Testis (tissue), 3 donors: ENCODE results near the gene ECI1. TPM values are rescaled to one million over a fixed set of nuclear protein-coding genes. Genes with fewer than 3 reads are reported as not detected.

Experiments used
- DNase-seq: peaks from one replicate; pipeline ENCODE4 v3.0.0-alpha.2; 2019
- H3K27ac ChIP-seq, 2 donors: fragments of 200-600 bp; sonication (generic); one replicate each; pipeline ENCODE4 v1.5.1; 2019
- H3K27me3 ChIP-seq: fragments of 200-600 bp; sonication (generic); one replicate; pipeline ENCODE4 v1.5.1; 2019
- H3K36me3 ChIP-seq: fragments of 200-600 bp; sonication (generic); one replicate; pipeline ENCODE4 v1.5.1; 2017; ENCODE audit warnings: low read depth; ENCODE audit errors: missing control alignments
- H3K4me1 ChIP-seq: fragments of 200-600 bp; sonication (generic); one replicate; pipeline ENCODE4 v1.5.1; 2019
- H3K4me3 ChIP-seq, 2 donors: fragments of 200-600 bp; sonication (generic); one replicate each; pipeline ENCODE4 v1.5.1; 2017 to 2019
- H3K9me3 ChIP-seq: fragments of 200-600 bp; sonication (generic); one replicate; pipeline ENCODE4 v1.5.1; 2017
- POLR2A ChIP-seq: fragments of 450-650 bp; IDR thresholded peaks from one replicate; pipeline ENCODE4 v1.6.1; 2017; ENCODE audit warnings: antibody characterized with exemption, mild to moderate bottlenecking, moderate library complexity
- WGBS, 2 donors: methylation state at CpG; one replicate each; pipeline ENCODE4 v1.1.5; 2018; 5-methylcytosine and 5-hydroxymethylcytosine counted together
- intact Hi-C: fragments of 100-400 bp; cut with DNase I; formaldehyde crosslinking; loops from one replicate; pipeline ENCODE4 v1.15.1; 2023; ENCODE audit warnings: low total_unique reads
- polyA plus RNA-seq: library from polyadenylated mRNA; stranded (reverse); fragments of 350-450 nt; fragmentation: Illumina TruSeq; extraction: RNeasy Lipid Tissue Mini Kit (QIAGEN cat#74804); gene quantifications from one replicate; pipeline ENCODE4 v1.2.3, GENCODE V29; 2014; ENCODE audit warnings: low read depth, low replicate concordance; ENCODE audit not compliant: insufficient read depth
- total RNA-seq, 2 donors: library from RNA; depleted of rRNA; stranded (reverse); fragments of >200 nt; gene quantifications; one replicate each; pipeline ENCODE4 v1.2.3, GENCODE V29; 2016
- TF ChIP-seq, protein P1 (sequence below), 3 experiments: fragments of 450-650 bp in 2 of 3; fragments of 200-600 bp in 1 of 3; sonication (generic) in 1 of 3; IDR thresholded peaks; one replicate each; pipeline ENCODE4 v1.5.1; 2016 to 2019; ENCODE audit warnings: antibody characterized with exemption in 3 of 3, mild to moderate bottlenecking in 2 of 3, moderate library complexity in 1 of 3

ECI1 gene
- total and polyA plus RNA-seq, 3 donors from 2014 or later: 25.5 to 39.0 (median 36.1) TPM

DNA sequence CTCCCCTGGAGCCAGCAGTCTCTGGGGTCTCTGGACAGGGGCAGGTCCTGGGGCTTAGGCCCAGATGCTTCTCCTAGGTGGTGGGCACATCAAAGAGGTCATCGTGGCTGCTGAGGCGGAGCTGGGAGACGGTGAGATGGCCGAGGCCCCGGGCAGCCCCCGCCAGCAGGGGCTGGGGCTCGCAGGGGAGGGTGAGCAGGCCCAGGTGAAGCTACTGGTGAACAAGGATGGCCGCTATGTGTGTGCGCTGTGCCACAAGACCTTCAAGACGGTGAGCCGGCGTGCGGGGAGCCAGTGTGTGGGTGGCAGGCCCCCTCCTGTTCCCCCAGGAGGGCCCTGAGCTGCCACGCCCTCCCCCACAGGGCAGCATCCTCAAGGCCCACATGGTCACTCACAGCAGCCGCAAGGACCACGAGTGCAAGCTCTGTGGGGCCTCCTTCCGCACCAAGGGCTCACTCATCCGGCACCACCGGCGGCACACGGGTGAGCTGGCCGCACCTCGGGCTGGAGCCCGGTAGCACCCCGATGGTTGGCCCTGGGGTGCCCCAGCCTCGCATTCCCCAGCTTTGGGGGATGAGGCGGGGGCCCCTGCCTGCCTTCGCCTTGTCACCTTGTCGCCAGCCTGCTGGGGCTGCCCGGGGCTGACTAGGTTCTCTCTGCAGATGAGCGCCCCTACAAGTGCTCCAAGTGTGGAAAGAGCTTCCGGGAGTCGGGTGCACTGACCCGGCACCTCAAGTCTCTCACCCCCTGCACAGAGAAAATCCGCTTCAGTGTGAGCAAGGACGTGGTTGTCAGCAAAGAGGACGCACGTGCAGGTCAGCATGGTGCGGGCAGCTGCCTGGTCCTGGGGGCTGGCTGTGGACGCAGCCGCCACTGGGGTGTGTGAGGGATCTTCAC lies 19.0 kb downstream of the ECI1 start:
- intact Hi-C loops: no loop called here
- Histone ChIP-seq H3K27ac (no peak overlapping the region), H3K4me3 (no peak overlapping the region), H3K4me1 (peaks cover 9% of the 10 kb centered on the region), H3K9me3 (no peaks in the 10 kb centered on the region), H3K27me3 (no peaks in the 10 kb centered on the region), H3K36me3 (no peaks in the 10 kb centered on the region)
- 83% methylated on average over 7 to 36 of the region's 41 CpGs for WGBS, 2 donors
- no peak for TF ChIP-seq POLR2A
- TF ChIP-seq, protein P1, sequence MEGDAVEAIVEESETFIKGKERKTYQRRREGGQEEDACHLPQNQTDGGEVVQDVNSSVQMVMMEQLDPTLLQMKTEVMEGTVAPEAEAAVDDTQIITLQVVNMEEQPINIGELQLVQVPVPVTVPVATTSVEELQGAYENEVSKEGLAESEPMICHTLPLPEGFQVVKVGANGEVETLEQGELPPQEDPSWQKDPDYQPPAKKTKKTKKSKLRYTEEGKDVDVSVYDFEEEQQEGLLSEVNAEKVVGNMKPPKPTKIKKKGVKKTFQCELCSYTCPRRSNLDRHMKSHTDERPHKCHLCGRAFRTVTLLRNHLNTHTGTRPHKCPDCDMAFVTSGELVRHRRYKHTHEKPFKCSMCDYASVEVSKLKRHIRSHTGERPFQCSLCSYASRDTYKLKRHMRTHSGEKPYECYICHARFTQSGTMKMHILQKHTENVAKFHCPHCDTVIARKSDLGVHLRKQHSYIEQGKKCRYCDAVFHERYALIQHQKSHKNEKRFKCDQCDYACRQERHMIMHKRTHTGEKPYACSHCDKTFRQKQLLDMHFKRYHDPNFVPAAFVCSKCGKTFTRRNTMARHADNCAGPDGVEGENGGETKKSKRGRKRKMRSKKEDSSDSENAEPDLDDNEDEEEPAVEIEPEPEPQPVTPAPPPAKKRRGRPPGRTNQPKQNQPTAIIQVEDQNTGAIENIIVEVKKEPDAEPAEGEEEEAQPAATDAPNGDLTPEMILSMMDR (IDR thresholded peaks at IDR 0.05): no peak
- no peak for DNase-seq

DNA sequence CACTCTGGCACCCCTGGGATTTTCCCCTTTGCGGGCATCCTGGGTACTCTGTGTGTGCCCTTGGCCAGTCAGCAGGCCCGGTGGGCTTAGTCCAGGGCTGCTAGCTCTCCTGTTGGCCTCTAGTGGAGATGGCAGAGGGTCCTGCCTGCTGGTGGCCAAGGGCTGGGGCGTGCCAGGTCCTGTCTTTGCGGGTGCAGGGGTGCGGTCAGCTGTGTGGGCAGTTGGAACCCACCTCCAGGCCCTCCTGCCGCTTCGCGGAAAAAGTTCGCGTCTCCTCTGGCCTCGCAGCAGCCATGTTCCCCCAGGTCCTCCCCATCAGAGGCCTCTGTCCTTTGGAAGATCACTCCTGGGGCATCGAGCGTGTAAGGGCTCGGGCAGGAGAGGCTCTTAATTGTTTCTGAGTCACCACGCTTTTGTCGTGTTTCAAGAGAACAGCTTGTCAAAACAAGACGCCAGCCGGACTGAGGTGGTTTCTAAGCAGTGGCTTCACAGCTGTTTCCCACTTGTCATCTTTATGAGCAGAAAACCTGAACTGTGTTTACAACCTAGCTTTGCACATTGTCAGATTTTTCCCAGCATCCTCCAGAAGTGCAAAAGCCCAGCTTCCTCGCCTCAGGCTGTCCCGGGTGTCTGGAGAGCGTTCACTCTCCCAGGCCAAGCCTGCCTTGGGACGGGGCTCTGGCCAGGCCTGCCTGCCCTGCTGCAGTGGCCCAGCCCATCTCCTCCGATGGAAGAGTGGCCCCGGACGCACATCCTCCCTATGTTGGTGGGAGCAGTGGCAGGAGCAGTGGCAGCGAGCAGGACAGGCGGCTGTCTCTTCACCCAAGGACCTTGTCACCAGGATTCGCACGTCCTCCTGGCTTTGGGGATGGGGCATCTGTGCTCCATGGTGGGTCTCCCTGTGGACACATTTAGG lies 20.1 kb downstream of the ECI1 start:
- H3K27ac ChIP-seq: no peak overlapping the region
- H3K9me3 ChIP-seq: no peaks in the 10 kb centered on the region
- no peaks in the 10 kb centered on the region for H3K36me3 ChIP-seq
- WGBS, 2 donors: 60 to 90% methylated on average over 1 to 29 of the region's 29 CpGs
- intact Hi-C loops: no loop called here
- TF ChIP-seq POLR2A: no peak
- TF ChIP-seq, protein P1 (IDR thresholded peaks at IDR 0.05): no peak
- no peaks in the 10 kb centered on the region for H3K27me3 ChIP-seq
- no peak for DNase-seq
- H3K4me1 ChIP-seq: peaks cover 6% of the 10 kb centered on the region
- no peak overlapping the region for H3K4me3 ChIP-seq

DNA sequence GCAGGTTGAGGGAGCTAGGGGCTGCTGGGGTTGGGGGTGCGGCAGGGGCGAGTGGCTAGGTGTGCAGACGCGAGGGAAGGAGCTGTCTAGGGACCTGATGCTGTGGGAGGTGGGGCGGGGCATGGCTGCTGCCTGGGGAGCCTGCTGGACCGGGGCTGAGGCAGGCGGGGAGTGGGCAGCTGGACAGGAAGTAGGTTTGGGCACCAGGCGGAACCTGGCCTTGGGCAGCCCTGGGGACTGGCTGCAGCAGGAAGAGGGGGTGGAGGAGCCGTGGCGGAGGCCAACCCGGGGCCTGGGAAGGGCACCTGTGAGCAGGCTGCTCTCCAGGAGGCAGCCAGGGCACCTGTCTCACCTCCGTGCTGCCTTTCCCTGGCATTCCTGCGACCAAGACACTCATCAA lies 21.0 kb downstream of the ECI1 start:
- Histone ChIP-seq H3K36me3 (no peaks in the 10 kb centered on the region), H3K27me3 (no peaks in the 10 kb centered on the region), H3K9me3 (no peaks in the 10 kb centered on the region), H3K4me1 (peaks cover 9% of the 10 kb centered on the region), H3K4me3 (no peak overlapping the region), H3K27ac (no peak overlapping the region)
- intact Hi-C loops: no loop called here
- no peak for TF ChIP-seq POLR2A
- DNase-seq: no peak
- WGBS, 2 donors: 71 to 87% methylated on average over 13 of the region's 13 CpGs

DNA sequence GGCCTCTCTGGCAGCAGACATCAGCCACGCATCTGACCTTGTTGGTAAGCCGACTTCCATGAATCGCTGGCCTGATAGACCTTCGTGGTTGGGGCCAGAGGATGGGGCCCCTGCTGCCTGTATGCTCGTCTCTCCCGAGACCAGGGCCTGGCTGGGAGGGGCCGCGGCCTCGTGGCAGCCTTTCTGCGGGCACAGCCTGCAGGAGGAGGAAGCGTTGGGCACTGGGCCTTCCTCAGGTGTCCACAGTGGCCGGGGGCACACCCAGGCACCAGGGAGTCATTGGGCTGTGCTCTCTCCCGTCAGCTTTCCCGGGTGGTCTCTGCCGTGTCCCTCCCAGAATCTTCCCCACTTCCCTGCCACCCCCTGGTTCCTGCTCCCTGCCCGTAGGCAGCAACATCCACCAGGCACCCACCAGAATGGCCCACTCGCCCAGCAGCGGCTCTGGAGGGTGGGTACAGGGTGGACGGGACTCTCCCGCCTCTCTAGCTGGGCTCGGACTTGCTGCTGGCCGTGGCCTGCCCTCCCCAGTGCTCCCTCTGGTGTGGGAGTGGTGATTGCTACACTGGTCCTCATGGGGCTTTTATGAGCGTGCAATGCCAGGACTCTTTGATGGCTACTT lies 21.6 kb downstream of the ECI1 start:
- no peak overlapping the region for H3K27ac ChIP-seq
- no peak for TF ChIP-seq POLR2A
- TF ChIP-seq, protein P1 (IDR thresholded peaks at IDR 0.05): no peak
- H3K27me3 ChIP-seq: no peaks in the 10 kb centered on the region
- H3K36me3 ChIP-seq: no peaks in the 10 kb centered on the region
- no peaks in the 10 kb centered on the region for H3K9me3 ChIP-seq
- H3K4me3 ChIP-seq: no peak overlapping the region
- 80 to 90% methylated on average over 2 to 21 of the region's 23 CpGs for WGBS, 2 donors
- no peak for DNase-seq
- peaks cover 12% of the 10 kb centered on the region for H3K4me1 ChIP-seq
- intact Hi-C loops: no loop called here

DNA sequence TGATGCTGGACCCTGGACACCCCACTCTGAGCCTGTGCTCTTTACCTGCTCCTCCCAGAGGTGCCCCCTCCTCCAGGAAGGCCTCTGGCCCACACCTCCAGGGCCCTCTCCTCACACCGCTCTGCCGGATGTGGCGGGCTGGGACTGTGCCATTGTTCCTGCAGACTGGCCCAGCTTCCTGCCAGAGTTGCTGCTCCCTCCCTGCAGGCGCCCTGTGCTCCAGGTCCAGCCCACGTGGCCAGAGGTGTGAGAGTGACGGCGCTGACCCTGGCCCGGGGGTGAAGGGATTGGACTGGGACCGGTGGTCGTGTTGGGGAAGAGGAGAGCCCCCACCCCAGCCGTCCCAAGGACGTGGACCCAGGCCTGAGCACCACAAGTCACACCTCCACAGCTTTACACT lies 22.3 kb downstream of the ECI1 start:
- Histone ChIP-seq H3K36me3 (no peaks in the 10 kb centered on the region), H3K4me1 (peaks cover 18% of the 10 kb centered on the region), H3K4me3 (no peak overlapping the region), H3K27me3 (no peaks in the 10 kb centered on the region), H3K9me3 (no peaks in the 10 kb centered on the region), H3K27ac (no peak overlapping the region)
- WGBS, 2 donors: 87 to 95% methylated on average over 3 to 12 of the region's 12 CpGs
- TF ChIP-seq POLR2A: no peak
- TF ChIP-seq, protein P1 (IDR thresholded peaks at IDR 0.05): no peak
- no peak for DNase-seq
- intact Hi-C loops: no loop called here
